ENCODE results near the gene POLE.

Gene POLE

DNA sequence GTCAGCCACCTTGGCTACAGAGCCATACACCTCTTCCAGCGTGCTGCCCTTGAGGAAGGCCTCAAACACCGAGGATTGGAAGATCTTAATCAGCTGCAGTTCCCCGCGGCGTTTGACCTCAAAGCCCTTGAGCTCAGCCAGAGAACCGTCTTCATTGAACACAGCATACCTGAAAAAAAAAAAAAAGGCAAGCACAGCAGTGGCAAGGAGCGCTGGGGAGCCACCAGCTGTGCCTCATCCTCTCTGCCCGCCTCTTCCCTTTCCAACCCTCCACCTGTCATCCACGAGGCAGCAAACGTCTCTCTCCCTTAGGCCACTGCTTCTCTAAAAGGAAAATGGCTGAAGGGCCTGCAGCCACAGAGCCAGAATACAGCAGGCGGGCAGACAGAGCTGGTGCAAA lies 26.1 kb downstream of the POLE start:
- TF ChIP-seq EZH2 (IDR thresholded peaks at IDR 0.05), result no peak
- no peak for TF ChIP-seq POLR2AphosphoS5 (IDR thresholded peaks at IDR 0.05; ENCODE audit: borderline replicate concordance, low read depth, low read length)
- TF ChIP-seq FOXP2 (optimal IDR thresholded peaks at IDR 0.05; ENCODE audit: control extremely low read depth, extremely low read length, insufficient read depth), result no peak
- H3K27ac ChIP-seq, result no peak overlapping the region
- H3K4me3 ChIP-seq, result no peak overlapping the region
- H3K36me3 ChIP-seq (ENCODE audit: insufficient read depth, low read length), result peaks cover 100% of the 10 kb centered on the region
- no peak overlapping the region for H3K9ac ChIP-seq (ENCODE audit: insufficient read length)
- H3K9me3 ChIP-seq (ENCODE audit: low read depth, low read length), result no peaks in the 10 kb centered on the region
- DNase-seq (ENCODE audit: low read depth, low spot score), result no peak

DNA sequence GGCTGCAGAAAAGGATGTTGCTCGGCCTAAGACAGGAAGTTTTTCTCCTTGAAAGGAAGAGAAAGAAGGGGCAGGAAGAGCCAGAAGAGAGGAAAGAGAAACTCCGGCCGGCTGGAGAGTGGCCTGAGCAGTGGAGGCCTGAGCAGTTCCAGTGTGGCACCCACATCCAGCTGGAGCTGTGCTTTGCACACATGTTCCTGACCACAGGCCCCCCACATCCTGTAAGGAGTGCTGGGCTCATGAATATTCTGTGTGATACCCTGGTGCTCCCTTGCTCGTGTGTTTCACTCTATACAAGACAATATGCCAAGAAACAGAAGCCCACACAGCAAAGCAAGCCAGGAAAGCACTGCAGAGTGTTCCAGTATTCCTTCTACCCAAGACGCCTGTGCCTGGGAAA lies 27.1 kb downstream of the POLE start:
- no peak for DNase-seq (ENCODE audit: low read depth, low spot score)
- peaks cover 98% of the 10 kb centered on the region for H3K36me3 ChIP-seq (ENCODE audit: insufficient read depth, low read length)
- H3K27ac ChIP-seq, result no peak overlapping the region
- no peak overlapping the region for H3K9ac ChIP-seq (ENCODE audit: insufficient read length)
- TF ChIP-seq FOXP2 (optimal IDR thresholded peaks at IDR 0.05; ENCODE audit: control extremely low read depth, extremely low read length, insufficient read depth) (no peak), EZH2 (IDR thresholded peaks at IDR 0.05) (no peak), POLR2AphosphoS5 (IDR thresholded peaks at IDR 0.05; ENCODE audit: borderline replicate concordance, low read depth, low read length) (no peak)
- H3K9me3 ChIP-seq (ENCODE audit: low read depth, low read length), result no peaks in the 10 kb centered on the region
- H3K4me3 ChIP-seq, result no peak overlapping the region

DNA sequence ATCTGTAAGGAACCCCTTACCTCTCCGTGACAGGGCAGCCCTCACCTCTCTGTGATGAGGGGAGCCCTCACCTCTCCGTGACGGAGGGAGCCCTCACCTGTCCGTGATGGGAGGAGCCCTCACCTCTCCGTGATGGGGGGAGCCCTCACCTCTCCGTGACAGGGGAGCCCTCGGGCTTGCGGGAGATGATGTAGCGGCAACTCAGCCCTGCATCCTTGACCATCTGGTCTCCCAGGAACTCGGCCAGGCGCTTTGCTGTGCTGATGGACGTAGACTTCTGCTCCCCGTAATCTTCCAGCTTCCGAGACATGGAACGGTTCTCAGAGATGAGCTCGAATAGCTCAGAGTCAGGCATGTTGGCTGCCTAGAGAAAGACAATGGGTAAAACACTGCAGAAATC lies 28.0 kb downstream of the POLE start:
- H3K4me3 ChIP-seq, result no peak overlapping the region
- no peak overlapping the region for H3K27ac ChIP-seq
- H3K9ac ChIP-seq (ENCODE audit: insufficient read length), result no peak overlapping the region
- no peak for DNase-seq (ENCODE audit: low read depth, low spot score)
- H3K36me3 ChIP-seq (ENCODE audit: insufficient read depth, low read length), result peaks cover 98% of the 10 kb centered on the region
- TF ChIP-seq POLR2AphosphoS5 (IDR thresholded peaks at IDR 0.05; ENCODE audit: borderline replicate concordance, low read depth, low read length) (no peak), FOXP2 (optimal IDR thresholded peaks at IDR 0.05; ENCODE audit: control extremely low read depth, extremely low read length, insufficient read depth) (no peak), EZH2 (IDR thresholded peaks at IDR 0.05) (no peak)
- H3K9me3 ChIP-seq (ENCODE audit: low read depth, low read length), result no peaks in the 10 kb centered on the region

DNA sequence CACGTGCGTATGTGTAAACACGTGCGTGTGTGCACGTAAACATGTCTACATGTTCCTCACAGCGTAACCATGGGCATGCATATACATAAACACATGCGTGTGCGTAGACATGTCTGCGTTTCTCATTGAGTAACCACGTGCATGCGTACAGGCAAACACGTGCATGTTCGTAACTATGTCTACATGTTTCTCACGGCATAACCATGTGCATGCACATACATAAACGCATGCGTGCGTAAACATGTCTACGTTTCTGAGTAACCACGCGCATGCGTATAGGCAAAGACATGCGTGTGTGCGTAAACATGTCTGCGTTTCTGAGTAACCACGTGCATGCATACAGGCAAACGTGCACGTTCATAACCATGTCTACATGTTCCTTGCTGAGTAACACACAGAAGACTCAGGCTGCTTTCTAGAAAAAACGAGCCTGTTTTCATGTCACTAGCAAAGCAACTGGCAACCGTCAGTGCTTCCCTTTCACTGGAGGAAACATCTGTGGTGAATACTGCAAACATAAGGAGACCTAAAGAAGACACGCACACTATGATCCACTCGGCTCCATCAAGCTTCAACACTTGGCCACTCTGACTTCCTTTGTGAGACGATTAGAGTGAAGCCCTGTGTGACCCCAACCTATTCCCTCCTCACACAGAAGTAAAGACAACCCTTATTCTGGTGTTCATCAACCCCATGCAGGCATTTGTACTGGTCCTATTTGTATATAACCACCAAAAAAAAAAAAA lies 28.8 kb downstream of the POLE start:
- no peak overlapping the region for H3K4me3 ChIP-seq
- no peak overlapping the region for H3K9ac ChIP-seq (ENCODE audit: insufficient read length)
- no peak for DNase-seq (ENCODE audit: low read depth, low spot score)
- H3K9me3 ChIP-seq (ENCODE audit: low read depth, low read length), result no peaks in the 10 kb centered on the region
- H3K36me3 ChIP-seq (ENCODE audit: insufficient read depth, low read length), result peaks cover 98% of the 10 kb centered on the region
- H3K27ac ChIP-seq, result no peak overlapping the region
- no peak for TF ChIP-seq POLR2AphosphoS5 (IDR thresholded peaks at IDR 0.05; ENCODE audit: borderline replicate concordance, low read depth, low read length)
- TF ChIP-seq EZH2 (IDR thresholded peaks at IDR 0.05), result no peak

DNA sequence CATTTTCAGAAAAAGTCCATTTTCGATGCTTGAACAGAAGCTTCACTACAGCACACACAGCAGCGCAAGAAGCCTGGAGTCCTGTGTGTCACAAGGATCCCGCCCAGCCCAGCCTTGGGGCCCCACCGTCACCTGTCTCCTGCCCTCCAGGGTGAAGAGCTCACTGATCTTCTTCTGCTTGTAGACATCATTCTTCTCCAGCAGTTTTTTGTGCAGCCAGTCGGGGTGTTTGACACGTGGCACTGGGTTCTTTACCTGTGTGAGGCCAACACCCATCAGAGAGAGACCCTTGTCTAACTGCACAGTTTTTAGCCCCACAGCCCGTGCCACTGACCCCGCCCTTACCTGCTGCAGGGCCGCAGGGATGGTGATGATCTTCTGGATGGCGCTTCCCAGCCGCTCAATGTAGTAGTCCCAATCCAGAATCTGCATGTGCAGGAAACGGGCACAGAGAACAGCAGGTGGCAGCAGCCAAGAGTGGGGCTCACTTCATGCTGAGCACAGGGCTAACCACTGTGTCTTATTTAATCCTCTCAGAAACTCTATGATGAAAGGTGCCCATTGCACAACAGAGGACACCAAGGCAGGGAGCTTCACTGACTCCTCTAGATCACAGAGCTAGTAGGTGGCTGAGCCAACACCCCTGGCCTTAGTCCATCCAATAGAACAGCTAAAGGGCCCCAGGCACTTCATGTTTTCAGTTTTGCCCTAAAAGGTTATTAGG lies 30.0 kb downstream of the POLE start:
- DNase-seq (ENCODE audit: low read depth, low spot score), result no peak
- no peak overlapping the region for H3K9ac ChIP-seq (ENCODE audit: insufficient read length)
- H3K27ac ChIP-seq, result no peak overlapping the region
- TF ChIP-seq POLR2AphosphoS5 (IDR thresholded peaks at IDR 0.05; ENCODE audit: borderline replicate concordance, low read depth, low read length), result no peak
- no peak for TF ChIP-seq FOXP2 (optimal IDR thresholded peaks at IDR 0.05; ENCODE audit: control extremely low read depth, extremely low read length, insufficient read depth)
- TF ChIP-seq EZH2 (IDR thresholded peaks at IDR 0.05), result no peak
- H3K36me3 ChIP-seq (ENCODE audit: insufficient read depth, low read length), result peaks cover 98% of the 10 kb centered on the region
- H3K9me3 ChIP-seq (ENCODE audit: low read depth, low read length), result no peaks in the 10 kb centered on the region
- H3K4me3 ChIP-seq, result no peak overlapping the region

DNA sequence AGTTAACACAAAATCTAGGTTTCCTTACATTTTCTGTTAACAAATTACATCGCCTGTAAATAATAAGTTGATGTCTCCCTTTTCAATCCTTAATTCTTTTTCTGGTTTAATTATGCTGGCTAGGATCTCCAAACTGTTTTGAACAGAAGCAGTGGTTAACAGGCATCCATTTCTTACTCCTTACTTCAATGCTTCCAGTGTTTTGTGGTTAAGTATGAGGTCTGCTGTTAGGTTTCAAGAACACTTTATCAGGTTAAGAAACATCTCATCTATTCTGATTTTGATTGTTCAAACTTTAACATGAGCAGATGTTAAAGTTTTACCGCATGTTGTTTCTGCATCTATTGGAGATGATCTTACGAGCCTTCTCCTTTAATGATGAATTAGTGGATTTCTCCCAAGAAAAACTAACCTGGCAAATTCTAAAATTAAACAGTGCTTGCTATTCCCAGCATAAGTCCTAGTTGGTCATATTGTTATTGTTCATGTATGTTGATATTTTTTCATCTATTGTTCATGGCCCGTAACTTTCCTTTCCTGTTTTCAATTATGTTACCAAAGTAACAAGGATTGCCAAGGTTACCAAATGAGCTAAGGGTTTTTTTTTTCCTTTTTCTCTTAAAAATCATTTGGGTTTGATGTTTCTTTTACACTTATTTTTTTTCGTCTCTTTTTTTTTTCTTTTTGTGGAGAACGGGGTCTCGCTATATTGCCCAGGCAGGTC lies 33.4 kb downstream of the POLE start:
- DNase-seq (ENCODE audit: low read depth, low spot score), result no peak
- no peaks in the 10 kb centered on the region for H3K9me3 ChIP-seq (ENCODE audit: low read depth, low read length)
- peaks cover 97% of the 10 kb centered on the region for H3K36me3 ChIP-seq (ENCODE audit: insufficient read depth, low read length)

DNA sequence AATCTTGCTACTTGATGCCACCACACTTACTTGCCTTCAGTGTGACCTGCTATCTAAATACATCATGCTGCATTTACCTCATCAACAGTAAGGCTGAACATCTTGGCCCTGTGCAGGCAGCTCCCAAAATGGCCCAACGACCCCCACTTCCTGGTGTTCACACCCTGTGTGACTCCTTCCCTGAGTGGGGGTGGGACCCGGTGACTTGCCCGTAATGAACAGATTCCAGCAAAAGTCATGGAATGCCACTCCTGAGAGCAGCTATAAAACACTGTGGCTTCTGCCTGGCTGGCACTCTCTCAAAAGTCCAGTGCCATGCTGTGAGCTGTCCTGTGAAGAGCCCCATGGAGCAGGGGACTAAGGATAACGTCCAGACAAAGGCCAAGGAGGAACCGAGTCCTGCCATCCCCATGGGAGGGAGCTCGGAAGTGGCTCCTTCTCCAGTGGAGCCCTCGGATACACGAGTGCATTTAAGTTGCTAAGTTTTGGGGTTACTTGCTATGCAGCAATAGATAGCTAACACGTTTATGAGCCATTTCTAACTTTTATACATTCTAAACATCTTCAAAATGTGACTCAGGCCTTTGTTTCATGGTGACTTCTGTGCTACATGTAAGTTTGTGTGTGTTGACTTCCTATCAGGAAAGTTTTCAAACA lies 35.6 kb downstream of the POLE start:
- no peak for DNase-seq (ENCODE audit: low read depth, low spot score)
- Histone ChIP-seq H3K27ac (no peak overlapping the region), H3K9ac (ENCODE audit: insufficient read length) (no peak overlapping the region), H3K9me3 (ENCODE audit: low read depth, low read length) (no peaks in the 10 kb centered on the region), H3K4me3 (no peak overlapping the region), H3K36me3 (ENCODE audit: insufficient read depth, low read length) (peaks cover 95% of the 10 kb centered on the region)
- TF ChIP-seq EZH2 (IDR thresholded peaks at IDR 0.05), result no peak
- TF ChIP-seq FOXP2 (optimal IDR thresholded peaks at IDR 0.05; ENCODE audit: control extremely low read depth, extremely low read length, insufficient read depth), result no peak
- no peak for TF ChIP-seq POLR2AphosphoS5 (IDR thresholded peaks at IDR 0.05; ENCODE audit: borderline replicate concordance, low read depth, low read length)

More for the DNA sequence above, 33.4 kb downstream of the POLE start:
- H3K4me3 ChIP-seq, result no peak overlapping the region
- no peak overlapping the region for H3K27ac ChIP-seq
- no peak for TF ChIP-seq POLR2AphosphoS5 (IDR thresholded peaks at IDR 0.05; ENCODE audit: borderline replicate concordance, low read depth, low read length)
- TF ChIP-seq EZH2 (IDR thresholded peaks at IDR 0.05), result no peak
- no peak for TF ChIP-seq FOXP2 (optimal IDR thresholded peaks at IDR 0.05; ENCODE audit: control extremely low read depth, extremely low read length, insufficient read depth)
- H3K9ac ChIP-seq (ENCODE audit: insufficient read length), result no peak overlapping the region

Data from SK-N-MC (cell line).